Measurements from ENCODE around the gene CDX2.

CDX2 gene

DNA sequence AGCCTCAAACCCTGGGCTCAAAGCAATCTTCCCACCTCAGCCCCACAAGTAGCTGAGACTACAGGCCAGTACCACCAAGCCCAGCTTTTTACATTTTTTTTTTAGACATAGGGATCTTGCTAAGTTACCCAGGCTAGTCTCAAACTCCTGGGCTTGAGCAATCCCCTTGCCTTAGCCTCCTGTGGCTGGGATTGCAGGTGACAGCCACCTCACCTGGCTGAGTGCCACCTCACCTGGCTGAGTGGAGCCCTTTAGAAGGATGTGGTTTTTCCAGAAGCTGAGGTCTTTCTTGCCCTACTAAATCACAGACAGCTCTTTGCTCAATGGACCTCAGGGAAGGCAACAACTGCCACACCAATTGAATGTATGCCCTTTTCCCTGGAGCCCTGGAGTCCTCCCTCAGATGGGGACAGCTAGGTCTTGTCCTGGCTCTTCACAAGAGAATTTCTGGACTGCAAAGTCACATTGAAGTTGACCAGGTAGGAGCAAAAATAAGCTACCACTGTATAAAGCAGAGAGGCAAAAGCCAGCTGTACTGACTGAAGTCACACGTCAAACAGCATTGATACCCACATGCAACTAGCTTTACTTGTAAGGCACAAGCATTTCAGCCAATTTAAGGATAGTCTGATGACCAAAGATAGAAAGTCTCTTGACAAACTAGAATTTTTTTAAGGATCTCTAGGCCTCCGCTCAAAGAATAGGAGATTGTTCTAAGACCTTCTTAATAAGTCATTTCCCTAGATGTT lies 35.4 kb downstream of the CDX2 start:
- TF ChIP-seq, protein P1, sequence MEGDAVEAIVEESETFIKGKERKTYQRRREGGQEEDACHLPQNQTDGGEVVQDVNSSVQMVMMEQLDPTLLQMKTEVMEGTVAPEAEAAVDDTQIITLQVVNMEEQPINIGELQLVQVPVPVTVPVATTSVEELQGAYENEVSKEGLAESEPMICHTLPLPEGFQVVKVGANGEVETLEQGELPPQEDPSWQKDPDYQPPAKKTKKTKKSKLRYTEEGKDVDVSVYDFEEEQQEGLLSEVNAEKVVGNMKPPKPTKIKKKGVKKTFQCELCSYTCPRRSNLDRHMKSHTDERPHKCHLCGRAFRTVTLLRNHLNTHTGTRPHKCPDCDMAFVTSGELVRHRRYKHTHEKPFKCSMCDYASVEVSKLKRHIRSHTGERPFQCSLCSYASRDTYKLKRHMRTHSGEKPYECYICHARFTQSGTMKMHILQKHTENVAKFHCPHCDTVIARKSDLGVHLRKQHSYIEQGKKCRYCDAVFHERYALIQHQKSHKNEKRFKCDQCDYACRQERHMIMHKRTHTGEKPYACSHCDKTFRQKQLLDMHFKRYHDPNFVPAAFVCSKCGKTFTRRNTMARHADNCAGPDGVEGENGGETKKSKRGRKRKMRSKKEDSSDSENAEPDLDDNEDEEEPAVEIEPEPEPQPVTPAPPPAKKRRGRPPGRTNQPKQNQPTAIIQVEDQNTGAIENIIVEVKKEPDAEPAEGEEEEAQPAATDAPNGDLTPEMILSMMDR (IDR thresholded peaks at IDR 0.05; ENCODE audit: borderline replicate concordance, control extremely low read depth, extremely low read depth, insufficient read depth, missing control alignments), result no peak
- DNase-seq (ENCODE audit: low spot score), result no peak
- in situ Hi-C loops (cut with MboI; ENCODE audit: low sequenced_read_pairs, unreplicated experiment), result no loop called here

DNA sequence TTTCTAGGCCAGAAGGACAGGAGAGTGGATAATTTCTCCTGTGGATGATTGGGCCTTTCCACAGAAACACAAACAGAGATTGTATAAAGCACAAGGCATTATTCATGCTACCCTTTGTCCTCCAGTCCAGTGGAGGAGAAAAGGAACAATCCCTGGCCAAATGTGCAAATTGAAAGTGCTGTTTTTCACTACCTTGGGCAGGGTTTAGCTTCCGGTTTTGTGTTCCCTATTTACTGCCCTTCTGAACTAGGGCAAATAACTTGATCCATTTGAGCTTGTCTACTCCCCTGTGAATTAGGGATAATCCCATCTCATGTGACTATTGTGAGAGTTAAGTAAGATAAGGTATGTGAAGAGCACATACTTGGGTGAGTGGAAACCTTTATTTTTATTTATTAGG lies 36.0 kb downstream of the CDX2 start:
- DNase-seq (ENCODE audit: low spot score), result no peak
- in situ Hi-C loops (cut with MboI; ENCODE audit: low sequenced_read_pairs, unreplicated experiment), result no loop called here
- TF ChIP-seq, protein P1 (IDR thresholded peaks at IDR 0.05; ENCODE audit: borderline replicate concordance, control extremely low read depth, extremely low read depth, insufficient read depth, missing control alignments), result no peak

DNA sequence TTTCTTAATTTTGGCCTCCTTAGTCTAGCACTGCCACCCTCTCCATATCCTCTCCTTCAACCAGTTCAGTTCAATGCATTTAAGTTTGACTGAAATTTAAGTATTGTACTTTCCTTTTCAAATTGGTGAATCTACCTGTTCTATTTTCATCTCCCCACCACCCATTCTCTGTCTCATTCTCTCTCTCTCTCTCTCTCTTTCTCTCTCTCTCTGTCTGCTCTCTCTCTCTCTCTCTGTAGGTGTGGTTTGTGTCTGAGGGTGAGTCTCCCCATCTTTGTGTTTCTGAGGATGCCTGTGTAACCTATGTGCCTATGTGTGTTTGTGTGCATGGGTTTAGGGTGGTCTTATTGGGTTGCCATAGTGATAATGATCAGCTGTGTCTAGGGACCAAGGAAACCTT lies 39.2 kb downstream of the CDX2 start:
- TF ChIP-seq, protein P1 (IDR thresholded peaks at IDR 0.05; ENCODE audit: borderline replicate concordance, control extremely low read depth, extremely low read depth, insufficient read depth, missing control alignments), result no peak
- DNase-seq (ENCODE audit: low spot score), result no peak
- in situ Hi-C loops (cut with MboI; ENCODE audit: low sequenced_read_pairs, unreplicated experiment), result no loop called here

DNA sequence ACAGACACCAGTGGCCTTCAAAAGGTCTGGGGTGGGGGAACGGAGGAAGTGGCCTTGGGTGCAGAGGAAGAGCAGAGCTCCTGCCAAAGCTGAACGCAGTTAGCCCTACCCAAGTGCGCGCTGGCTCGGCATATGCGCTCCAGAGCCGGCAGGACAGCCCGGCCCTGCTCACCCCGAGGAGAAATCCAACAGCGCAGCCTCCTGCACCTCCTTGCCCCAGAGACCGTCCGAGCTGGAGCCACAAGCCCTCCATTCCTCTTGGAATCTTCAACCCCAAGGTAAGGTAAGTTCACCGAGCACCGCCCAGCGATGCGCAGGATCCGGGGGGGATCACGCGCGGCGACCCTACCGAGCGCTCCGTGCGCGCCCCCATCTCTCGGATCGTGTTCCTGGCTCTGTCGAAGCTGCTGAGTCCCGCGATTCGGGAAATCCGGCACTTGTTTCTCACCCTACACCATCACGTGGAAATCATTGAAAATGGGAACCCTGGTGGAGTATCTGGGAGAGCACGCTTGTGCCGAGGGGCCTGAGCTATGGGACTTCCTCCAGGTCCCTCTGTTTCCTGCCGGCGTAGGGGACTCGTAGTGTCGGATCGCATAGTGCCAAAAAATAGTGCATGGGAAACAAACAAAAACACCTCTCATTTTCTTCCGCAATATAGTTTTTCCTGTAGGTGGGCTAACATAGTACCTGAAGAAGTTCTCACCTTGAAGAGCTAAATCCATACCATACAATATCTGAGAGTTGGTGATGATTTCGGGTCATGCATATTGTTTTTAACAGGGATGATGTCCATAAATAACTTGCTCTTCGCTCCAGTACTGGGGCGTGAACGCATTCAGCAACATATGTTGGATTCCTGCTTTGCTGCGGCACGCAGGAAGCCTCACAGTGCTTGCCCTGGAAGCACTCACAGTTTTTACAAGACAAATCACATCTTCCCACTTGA lies 40.0 kb downstream of the CDX2 start:
- in situ Hi-C loops (cut with MboI; ENCODE audit: low sequenced_read_pairs, unreplicated experiment), result no loop called here
- no peak for DNase-seq (ENCODE audit: low spot score)
- TF ChIP-seq, protein P1 (IDR thresholded peaks at IDR 0.05; ENCODE audit: borderline replicate concordance, control extremely low read depth, extremely low read depth, insufficient read depth, missing control alignments), result no peak

DNA sequence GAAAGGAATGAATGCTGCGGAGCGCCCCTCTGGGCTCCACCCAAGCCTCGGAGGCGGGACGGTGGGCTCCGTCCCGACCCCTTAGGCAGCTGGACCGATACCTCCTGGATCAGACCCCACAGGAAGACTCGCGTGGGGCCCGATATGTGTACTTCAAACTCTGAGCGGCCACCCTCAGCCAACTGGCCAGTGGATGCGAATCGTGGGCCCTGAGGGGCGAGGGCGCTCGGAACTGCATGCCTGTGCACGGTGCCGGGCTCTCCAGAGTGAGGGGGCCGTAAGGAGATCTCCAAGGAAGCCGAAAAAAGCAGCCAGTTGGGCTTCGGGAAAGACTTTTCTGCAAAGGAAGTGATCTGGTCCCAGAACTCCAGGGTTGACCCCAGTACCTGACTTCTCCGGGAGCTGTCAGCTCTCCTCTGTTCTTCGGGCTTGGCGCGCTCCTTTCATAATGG lies 40.7 kb downstream of the CDX2 start:
- TF ChIP-seq, protein P1 (IDR thresholded peaks at IDR 0.05; ENCODE audit: borderline replicate concordance, control extremely low read depth, extremely low read depth, insufficient read depth, missing control alignments), result no peak
- peak; percentile 32 for DNase-seq (ENCODE audit: low spot score)
- in situ Hi-C loops (cut with MboI; ENCODE audit: low sequenced_read_pairs, unreplicated experiment), result no loop called here

DNA sequence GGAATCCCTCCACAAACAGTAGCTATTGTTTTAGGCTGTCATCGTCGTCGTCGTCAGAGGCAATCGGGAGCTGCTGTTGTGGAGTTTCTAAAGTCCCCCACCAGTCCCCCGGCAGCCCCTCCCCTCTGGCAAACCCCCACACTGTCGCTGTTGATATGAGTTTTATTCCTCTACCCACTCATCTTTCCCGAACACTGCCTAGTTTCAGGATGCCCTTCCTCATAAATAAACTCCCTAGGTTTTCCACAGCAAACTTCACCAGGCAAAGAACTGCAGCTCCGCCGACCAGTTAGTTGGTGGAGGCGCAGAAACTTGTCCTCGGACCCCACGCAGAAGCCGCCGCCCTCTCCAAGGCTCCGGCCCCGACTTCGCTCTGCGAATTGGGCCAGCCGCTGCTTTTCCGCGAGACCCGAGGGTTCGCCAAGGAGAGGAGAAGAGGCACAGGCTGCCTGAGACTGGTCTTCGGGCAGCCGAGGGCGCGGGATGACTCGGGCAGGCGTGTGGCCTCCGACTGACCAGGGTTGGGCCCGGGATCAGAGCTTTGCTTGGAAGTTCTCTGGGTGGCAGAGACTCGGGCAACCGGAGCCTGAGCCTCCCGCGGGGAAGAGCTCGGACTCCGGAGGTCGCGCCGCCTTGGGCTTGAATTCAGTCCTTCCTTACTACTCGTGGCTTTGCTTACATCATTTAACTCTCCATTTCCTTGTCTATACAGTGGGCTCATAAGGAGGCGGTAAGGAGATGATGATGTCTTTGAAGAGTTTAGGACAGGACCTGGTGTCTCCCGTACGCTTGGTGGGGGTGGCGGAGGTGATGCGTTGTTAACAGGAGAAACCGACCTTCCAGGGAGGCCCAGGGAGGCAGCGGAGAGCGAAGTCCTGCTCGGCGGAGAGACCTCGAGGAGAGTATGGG lies 41.4 kb downstream of the CDX2 start:
- TF ChIP-seq, protein P1 (IDR thresholded peaks at IDR 0.05; ENCODE audit: borderline replicate concordance, control extremely low read depth, extremely low read depth, insufficient read depth, missing control alignments), result no peak
- in situ Hi-C loops (cut with MboI; ENCODE audit: low sequenced_read_pairs, unreplicated experiment), result no loop called here
- DNase-seq (ENCODE audit: low spot score), result peak; percentile 38
